ENCODE data around the gene GLRX3.

GLRX3 gene

GRCh38 chr10:130137659-130138478, 1.7 kb downstream of the GLRX3 start:
- no peak for DNase-seq

- no peak for DNase-seq
Observed at GRCh38 chr10:130138479-130138866, 2.3 kb downstream of the GLRX3 start.

- no peak for DNase-seq
Observed at GRCh38 chr10:130140425-130140824, 4.2 kb downstream of the GLRX3 start.

GRCh38 chr10:130141038-130141437, 4.8 kb downstream of the GLRX3 start:
- DNase-seq: no peak

- DNase-seq: no peak
Observed at GRCh38 chr10:130141460-130141859, 5.3 kb downstream of the GLRX3 start.

- DNase-seq: no peak
Observed at GRCh38 chr10:130141878-130142277, 5.7 kb downstream of the GLRX3 start.

- no peak for DNase-seq
Observed at GRCh38 chr10:130146042-130146441, 9.9 kb downstream of the GLRX3 start.

- DNase-seq: no peak
Observed at GRCh38 chr10:130159192-130159794, 23.1 kb downstream of the GLRX3 start.

- DNase-seq: no peak
Observed at GRCh38 chr10:130160775-130161174, 24.6 kb downstream of the GLRX3 start.

GRCh38 chr10:130161331-130161730, 25.1 kb downstream of the GLRX3 start:
- DNase-seq: no peak

GRCh38 chr10:130167193-130167592, 31.0 kb downstream of the GLRX3 start:
- no peak for DNase-seq

GRCh38 chr10:130167707-130168106, 31.5 kb downstream of the GLRX3 start:
- DNase-seq: no peak

- DNase-seq: no peak
Observed at GRCh38 chr10:130169136-130169859, 33.1 kb downstream of the GLRX3 start.

GRCh38 chr10:130171196-130171595, 35.0 kb downstream of the GLRX3 start:
- no peak for DNase-seq

- no peak for DNase-seq
Observed at GRCh38 chr10:130174328-130174727, 38.1 kb downstream of the GLRX3 start.

- no peak for DNase-seq
Observed at GRCh38 chr10:130175074-130175473, 38.9 kb downstream of the GLRX3 start.

GRCh38 chr10:130177250-130177649, 41.1 kb downstream of the GLRX3 start:
- no peak for DNase-seq

GRCh38 chr10:130179640-130180039, 43.4 kb downstream of the GLRX3 start:
- DNase-seq: peak; percentile 31

- DNase-seq: no peak
Observed at GRCh38 chr10:130180416-130180815, 44.2 kb downstream of the GLRX3 start.

GRCh38 chr10:130181858-130182257, 45.7 kb downstream of the GLRX3 start:
- no peak for DNase-seq

GRCh38 chr10:130185591-130185990, 49.4 kb downstream of the GLRX3 start:
- no peak for DNase-seq

GRCh38 chr10:130188195-130189175, 52.3 kb downstream of the GLRX3 start:
- no peak for DNase-seq

- DNase-seq: no peak
Observed at GRCh38 chr10:130189608-130190054, 53.4 kb downstream of the GLRX3 start.
